Liver (tissue), 9 donors: Measurements from ENCODE around the gene TTC39C. TPM values are rescaled to one million over a fixed set of nuclear protein-coding genes. Genes with fewer than 3 reads are reported as not detected.
A peak's percentile ranks its signal among the peaks of the same experiment; 100 is the strongest.

Experiments
- DNase-seq: peaks from one replicate; pipeline ENCODE4 v3.0.0-alpha.2; 2017; ENCODE audit warnings: low spot score
- H3K27ac ChIP-seq, 2 donors: one replicate each; pipeline ENCODE4 v1.7.0; 2013; ENCODE audit warnings: inconsistent platforms in 2 of 2, low read length in 2 of 2, control low read depth in 1 of 2, low read depth in 1 of 2, mild to moderate bottlenecking in 1 of 2
- H3K27me3 ChIP-seq, 4 donors: one replicate each; pipeline versions ENCODE4 v1.6.1 to v1.7.0; 2013; ENCODE audit warnings: low read length in 3 of 4, inconsistent platforms in 1 of 4, mild to moderate bottlenecking in 1 of 4, moderate library complexity in 1 of 4; ENCODE audit not compliant: control insufficient read depth in 4 of 4, insufficient read depth in 4 of 4
- H3K36me3 ChIP-seq, 4 donors: one replicate each; pipeline versions ENCODE4 v1.6.1 to v1.7.0; 2013; ENCODE audit warnings: low read length in 3 of 4, mild to moderate bottlenecking in 3 of 4, low read depth in 1 of 4, moderate library complexity in 1 of 4; ENCODE audit not compliant: control insufficient read depth in 4 of 4, insufficient read depth in 3 of 4
- H3K4me1 ChIP-seq, 4 donors: one replicate each; pipeline versions ENCODE4 v1.6.1 to v1.7.0; 2013; ENCODE audit warnings: low read length in 3 of 4, mild to moderate bottlenecking in 3 of 4, moderate library complexity in 1 of 4; ENCODE audit not compliant: control insufficient read depth in 4 of 4, insufficient read depth in 4 of 4
- H3K4me3 ChIP-seq, 3 donors: one replicate each; pipeline versions ENCODE4 v1.6.1 to v1.7.0; 2013; ENCODE audit warnings: low read length in 3 of 3, control low read depth in 1 of 3, low read depth in 1 of 3, mild to moderate bottlenecking in 1 of 3
- H3K9ac ChIP-seq, 2 donors: one replicate each; pipeline ENCODE4 v1.7.0; 2013; ENCODE audit warnings: low read length in 2 of 2, mild to moderate bottlenecking in 2 of 2, moderate library complexity in 2 of 2, control low read depth in 1 of 2, low read depth in 1 of 2
- H3K9me3 ChIP-seq, 4 donors: one replicate each; pipeline versions ENCODE4 v1.6.1 to v1.7.0; 2013; ENCODE audit warnings: low read length in 3 of 4; ENCODE audit not compliant: control insufficient read depth in 4 of 4
- EGR1 ChIP-seq, 2 donors: IDR thresholded peaks; 2 replicates each; pipeline ENCODE4 v1.6.1; 2016 to 2018; ENCODE audit warnings: antibody characterized with exemption in 2 of 2, low read depth in 2 of 2
- FOXA1 ChIP-seq: IDR thresholded peaks from 2 replicates; pipeline ENCODE4 v1.6.1; 2016; ENCODE audit warnings: antibody characterized with exemption
- FOXA2 ChIP-seq: IDR thresholded peaks from 2 replicates; pipeline ENCODE4 v1.6.1; 2016; ENCODE audit warnings: antibody characterized with exemption
- GABPA ChIP-seq, 2 donors: IDR thresholded peaks in 1 of 2; conservative IDR thresholded peaks in 1 of 2; 2 replicates each; pipeline ENCODE4 v1.6.1; 2016; ENCODE audit warnings: antibody characterized with exemption in 2 of 2, mild to moderate bottlenecking in 1 of 2, moderate library complexity in 1 of 2
- HNF4A ChIP-seq, 2 donors: conservative IDR thresholded peaks; 2 replicates each; pipeline ENCODE4 v1.6.1; 2016; ENCODE audit warnings: antibody characterized with exemption in 2 of 2, mild to moderate bottlenecking in 2 of 2
- HNF4G ChIP-seq: IDR thresholded peaks from 2 replicates; pipeline ENCODE4 v1.6.1; 2016; ENCODE audit warnings: antibody characterized with exemption
- JUND ChIP-seq, 2 donors: IDR thresholded peaks; 2 replicates each; pipeline ENCODE4 v1.6.1; 2016; ENCODE audit warnings: antibody characterized with exemption in 2 of 2
- MAX ChIP-seq: IDR thresholded peaks from 2 replicates; pipeline ENCODE4 v1.6.1; 2016; ENCODE audit warnings: antibody characterized with exemption
- NR2F2 ChIP-seq: IDR thresholded peaks from 2 replicates; pipeline ENCODE4 v1.6.1; 2016; ENCODE audit warnings: antibody characterized with exemption
- RXRA ChIP-seq, 2 donors: IDR thresholded peaks; 2 replicates each; pipeline ENCODE4 v1.6.1; 2017 to 2018; ENCODE audit warnings: antibody characterized with exemption in 2 of 2, mild to moderate bottlenecking in 1 of 2
- TAF1 ChIP-seq: conservative IDR thresholded peaks from 2 replicates; pipeline ENCODE4 v1.6.1; 2016; ENCODE audit warnings: antibody characterized with exemption, mild to moderate bottlenecking
- YY1 ChIP-seq: IDR thresholded peaks from 2 replicates; pipeline ENCODE4 v1.6.1; 2016; ENCODE audit warnings: antibody characterized with exemption, mild to moderate bottlenecking
- WGBS: extraction: QIAGEN DNeasy Blood & Tissue Kit; methylation state at CpG from one replicate; pipeline ENCODE4 v1.1.7; 2013; 5-methylcytosine and 5-hydroxymethylcytosine counted together
- polyA plus RNA-seq, 2 donors: library from polyadenylated mRNA; stranded (reverse) in 1 of 2; unstranded in 1 of 2; fragments of 200-250 nt in 1 of 2; fragments of >200 nt in 1 of 2; fragmentation: Nextera tagmentation in 1 of 2; extraction: Ambion mirVana in 1 of 2; gene quantifications; one replicate each; pipeline versions ENCODE4 v1.2.1 to v1.2.3, GENCODE V29; 2013 to 2015
- total RNA-seq, 2 donors: library from RNA; depleted of rRNA; stranded (reverse); fragments of >200 nt; gene quantifications; one replicate each; pipeline ENCODE4 v1.2.3, GENCODE V29; 2014
- TF ChIP-seq, protein P1 (sequence below): IDR thresholded peaks from 2 replicates; pipeline ENCODE4 v1.6.1; 2016; ENCODE audit warnings: antibody characterized with exemption
- TF ChIP-seq, protein P2 (sequence below): IDR thresholded peaks from 2 replicates; pipeline ENCODE4 v1.6.1; 2016; ENCODE audit warnings: antibody characterized with exemption
- TF ChIP-seq, protein P3 (sequence below): IDR thresholded peaks from 2 replicates; pipeline ENCODE4 v1.6.1; 2016; ENCODE audit warnings: antibody characterized with exemption, mild to moderate bottlenecking
- donor health status: healthy.
- donor health status: healthy.
- donor health status: healthy.
- donor health status: healthy.
- donor health status: healthy.

The TTC39C gene
- total and polyA plus RNA-seq, 4 donors: 22.8 to 55.1 (median 38.6) TPM

DNA sequence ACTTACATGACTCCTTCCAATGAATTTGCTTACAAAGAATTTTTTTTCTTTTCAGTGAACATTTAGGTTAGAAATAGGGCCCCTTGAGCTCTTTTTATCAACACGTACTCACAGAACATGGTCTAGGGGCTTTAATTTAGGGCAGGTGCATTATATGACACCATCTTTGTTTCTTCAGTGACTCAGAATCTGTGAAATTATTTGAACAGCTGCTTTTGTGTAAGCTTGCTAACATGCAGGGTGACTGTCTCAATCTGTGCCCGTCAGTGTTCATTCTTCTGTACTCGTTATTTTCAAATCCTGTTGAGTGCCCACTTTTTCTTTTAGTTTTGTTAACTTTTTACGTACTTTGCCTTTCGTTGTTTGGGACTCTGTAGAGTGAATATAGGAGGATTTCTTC, 71.5 kb downstream of the TTC39C start (continued):
- no peak for TF ChIP-seq EGR1 (IDR thresholded peaks at IDR 0.05; ENCODE audit: low read depth in 2 of 2)
- no peak for TF ChIP-seq YY1
- no peak for TF ChIP-seq NR2F2
- TF ChIP-seq, protein P1, sequence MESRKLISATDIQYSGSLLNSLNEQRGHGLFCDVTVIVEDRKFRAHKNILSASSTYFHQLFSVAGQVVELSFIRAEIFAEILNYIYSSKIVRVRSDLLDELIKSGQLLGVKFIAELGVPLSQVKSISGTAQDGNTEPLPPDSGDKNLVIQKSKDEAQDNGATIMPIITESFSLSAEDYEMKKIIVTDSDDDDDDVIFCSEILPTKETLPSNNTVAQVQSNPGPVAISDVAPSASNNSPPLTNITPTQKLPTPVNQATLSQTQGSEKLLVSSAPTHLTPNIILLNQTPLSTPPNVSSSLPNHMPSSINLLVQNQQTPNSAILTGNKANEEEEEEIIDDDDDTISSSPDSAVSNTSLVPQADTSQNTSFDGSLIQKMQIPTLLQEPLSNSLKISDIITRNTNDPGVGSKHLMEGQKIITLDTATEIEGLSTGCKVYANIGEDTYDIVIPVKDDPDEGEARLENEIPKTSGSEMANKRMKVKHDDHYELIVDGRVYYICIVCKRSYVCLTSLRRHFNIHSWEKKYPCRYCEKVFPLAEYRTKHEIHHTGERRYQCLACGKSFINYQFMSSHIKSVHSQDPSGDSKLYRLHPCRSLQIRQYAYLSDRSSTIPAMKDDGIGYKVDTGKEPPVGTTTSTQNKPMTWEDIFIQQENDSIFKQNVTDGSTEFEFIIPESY: no peak

GRCh38 chr18:24089076-24089475, 74.5 kb downstream of the TTC39C start:
- Histone ChIP-seq H3K9me3 (no peaks in the 10 kb centered on the region), H3K9ac (no peak overlapping the region), H3K4me3 (no peak overlapping the region), H3K27me3 (no peaks in the 10 kb centered on the region), H3K36me3 (peaks cover 0 to 5% (median 0%) of the 10 kb centered on the region in 4 donors), H3K27ac (peak overlapping the region in 1 of 2 donors; percentile 62), H3K4me1 (peaks cover 0 to 15% (median 2%) of the 10 kb centered on the region in 4 donors)
- TF ChIP-seq, protein P2, sequence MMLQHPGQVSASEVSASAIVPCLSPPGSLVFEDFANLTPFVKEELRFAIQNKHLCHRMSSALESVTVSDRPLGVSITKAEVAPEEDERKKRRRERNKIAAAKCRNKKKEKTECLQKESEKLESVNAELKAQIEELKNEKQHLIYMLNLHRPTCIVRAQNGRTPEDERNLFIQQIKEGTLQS: no peak
- TF ChIP-seq, protein P1: no peak
- TF ChIP-seq FOXA1 (no peak), JUND (IDR thresholded peaks at IDR 0.05) (no peak), GABPA (IDR thresholded peaks at IDR 0.05 in 1 of 2, conservative IDR thresholded peaks at IDR 0.05 in 1 of 2) (no peak), HNF4A (conservative IDR thresholded peaks at IDR 0.05) (no peak), RXRA (IDR thresholded peaks at IDR 0.05) (no peak), EGR1 (IDR thresholded peaks at IDR 0.05; ENCODE audit: low read depth in 2 of 2) (no peak), TAF1 (no peak), NR2F2 (no peak), HNF4G (no peak), YY1 (no peak), MAX (no peak), FOXA2 (no peak)
- TF ChIP-seq, protein P3, sequence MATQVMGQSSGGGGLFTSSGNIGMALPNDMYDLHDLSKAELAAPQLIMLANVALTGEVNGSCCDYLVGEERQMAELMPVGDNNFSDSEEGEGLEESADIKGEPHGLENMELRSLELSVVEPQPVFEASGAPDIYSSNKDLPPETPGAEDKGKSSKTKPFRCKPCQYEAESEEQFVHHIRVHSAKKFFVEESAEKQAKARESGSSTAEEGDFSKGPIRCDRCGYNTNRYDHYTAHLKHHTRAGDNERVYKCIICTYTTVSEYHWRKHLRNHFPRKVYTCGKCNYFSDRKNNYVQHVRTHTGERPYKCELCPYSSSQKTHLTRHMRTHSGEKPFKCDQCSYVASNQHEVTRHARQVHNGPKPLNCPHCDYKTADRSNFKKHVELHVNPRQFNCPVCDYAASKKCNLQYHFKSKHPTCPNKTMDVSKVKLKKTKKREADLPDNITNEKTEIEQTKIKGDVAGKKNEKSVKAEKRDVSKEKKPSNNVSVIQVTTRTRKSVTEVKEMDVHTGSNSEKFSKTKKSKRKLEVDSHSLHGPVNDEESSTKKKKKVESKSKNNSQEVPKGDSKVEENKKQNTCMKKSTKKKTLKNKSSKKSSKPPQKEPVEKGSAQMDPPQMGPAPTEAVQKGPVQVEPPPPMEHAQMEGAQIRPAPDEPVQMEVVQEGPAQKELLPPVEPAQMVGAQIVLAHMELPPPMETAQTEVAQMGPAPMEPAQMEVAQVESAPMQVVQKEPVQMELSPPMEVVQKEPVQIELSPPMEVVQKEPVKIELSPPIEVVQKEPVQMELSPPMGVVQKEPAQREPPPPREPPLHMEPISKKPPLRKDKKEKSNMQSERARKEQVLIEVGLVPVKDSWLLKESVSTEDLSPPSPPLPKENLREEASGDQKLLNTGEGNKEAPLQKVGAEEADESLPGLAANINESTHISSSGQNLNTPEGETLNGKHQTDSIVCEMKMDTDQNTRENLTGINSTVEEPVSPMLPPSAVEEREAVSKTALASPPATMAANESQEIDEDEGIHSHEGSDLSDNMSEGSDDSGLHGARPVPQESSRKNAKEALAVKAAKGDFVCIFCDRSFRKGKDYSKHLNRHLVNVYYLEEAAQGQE: no peak
- no peak for DNase-seq
- 77% methylated on average over 4 of the region's 4 CpGs for WGBS
